ENCODE data around the gene RBMXL2.

- TF ChIP-seq, protein P1, sequence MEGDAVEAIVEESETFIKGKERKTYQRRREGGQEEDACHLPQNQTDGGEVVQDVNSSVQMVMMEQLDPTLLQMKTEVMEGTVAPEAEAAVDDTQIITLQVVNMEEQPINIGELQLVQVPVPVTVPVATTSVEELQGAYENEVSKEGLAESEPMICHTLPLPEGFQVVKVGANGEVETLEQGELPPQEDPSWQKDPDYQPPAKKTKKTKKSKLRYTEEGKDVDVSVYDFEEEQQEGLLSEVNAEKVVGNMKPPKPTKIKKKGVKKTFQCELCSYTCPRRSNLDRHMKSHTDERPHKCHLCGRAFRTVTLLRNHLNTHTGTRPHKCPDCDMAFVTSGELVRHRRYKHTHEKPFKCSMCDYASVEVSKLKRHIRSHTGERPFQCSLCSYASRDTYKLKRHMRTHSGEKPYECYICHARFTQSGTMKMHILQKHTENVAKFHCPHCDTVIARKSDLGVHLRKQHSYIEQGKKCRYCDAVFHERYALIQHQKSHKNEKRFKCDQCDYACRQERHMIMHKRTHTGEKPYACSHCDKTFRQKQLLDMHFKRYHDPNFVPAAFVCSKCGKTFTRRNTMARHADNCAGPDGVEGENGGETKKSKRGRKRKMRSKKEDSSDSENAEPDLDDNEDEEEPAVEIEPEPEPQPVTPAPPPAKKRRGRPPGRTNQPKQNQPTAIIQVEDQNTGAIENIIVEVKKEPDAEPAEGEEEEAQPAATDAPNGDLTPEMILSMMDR (IDR thresholded peaks at IDR 0.05), result no peak
- no peak for TF ChIP-seq POLR2AphosphoS5 (IDR thresholded peaks at IDR 0.05; ENCODE audit: low read depth, low read length)
- TF ChIP-seq REST (IDR thresholded peaks at IDR 0.05; ENCODE audit: insufficient read depth in 1 of 2, low read depth in 2 of 2, low read length in 1 of 2), result no peak
- TF ChIP-seq SIN3A (IDR thresholded peaks at IDR 0.05; ENCODE audit: borderline replicate concordance, insufficient read depth, low read depth, low read length), result no peak
- no peak for TF ChIP-seq TCF7L2 (IDR thresholded peaks at IDR 0.05; ENCODE audit: low read depth, low read length)
Observed at GRCh38 chr11:7046474-7047175, 42.2 kb upstream of the RBMXL2 start.
